Fibroblast of lung (primary cell): ENCODE data around the gene SERPINE2.

Experiments
- EZH2 ChIP-seq: IDR thresholded peaks from 2 replicates; pipeline ENCODE4 v1.5.1; 2012; ENCODE audit warnings: low read length, control low read depth, mild to moderate bottlenecking; ENCODE audit errors: missing control alignments
- TF ChIP-seq, protein P1 (sequence below), 2 donors: IDR thresholded peaks in 1 of 2; conservative IDR thresholded peaks in 1 of 2; 1 replicate in 1 of 2; 2 replicates in 1 of 2; pipeline ENCODE4 v1.5.1; 2011 to 2012; ENCODE audit warnings: low read length in 2 of 2, control low read depth in 1 of 2, inconsistent platforms in 1 of 2, low read depth in 1 of 2, mild to moderate bottlenecking in 1 of 2

DNA sequence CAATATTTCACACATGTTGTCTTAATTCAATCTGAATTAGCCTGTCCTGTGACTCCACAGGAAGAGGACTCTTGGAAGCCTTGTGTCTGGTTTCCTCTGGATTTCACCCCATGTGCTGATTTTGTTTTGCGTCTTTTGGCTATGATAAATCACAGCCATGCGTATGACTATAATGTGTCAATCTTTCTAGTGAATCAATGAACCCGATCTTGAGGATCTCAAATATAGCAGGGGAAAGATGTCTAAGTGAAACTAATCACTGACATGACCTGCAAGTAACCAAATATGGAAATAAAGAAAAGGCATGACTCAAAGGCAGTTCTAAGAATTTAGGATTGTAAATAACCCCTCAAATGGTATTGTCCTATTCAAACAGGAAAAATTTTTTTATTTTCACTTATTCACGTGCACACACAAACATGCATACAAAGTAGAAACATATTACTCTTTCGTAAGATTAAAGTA is 102.2 kb downstream of the SERPINE2 start:
- TF ChIP-seq, protein P1, sequence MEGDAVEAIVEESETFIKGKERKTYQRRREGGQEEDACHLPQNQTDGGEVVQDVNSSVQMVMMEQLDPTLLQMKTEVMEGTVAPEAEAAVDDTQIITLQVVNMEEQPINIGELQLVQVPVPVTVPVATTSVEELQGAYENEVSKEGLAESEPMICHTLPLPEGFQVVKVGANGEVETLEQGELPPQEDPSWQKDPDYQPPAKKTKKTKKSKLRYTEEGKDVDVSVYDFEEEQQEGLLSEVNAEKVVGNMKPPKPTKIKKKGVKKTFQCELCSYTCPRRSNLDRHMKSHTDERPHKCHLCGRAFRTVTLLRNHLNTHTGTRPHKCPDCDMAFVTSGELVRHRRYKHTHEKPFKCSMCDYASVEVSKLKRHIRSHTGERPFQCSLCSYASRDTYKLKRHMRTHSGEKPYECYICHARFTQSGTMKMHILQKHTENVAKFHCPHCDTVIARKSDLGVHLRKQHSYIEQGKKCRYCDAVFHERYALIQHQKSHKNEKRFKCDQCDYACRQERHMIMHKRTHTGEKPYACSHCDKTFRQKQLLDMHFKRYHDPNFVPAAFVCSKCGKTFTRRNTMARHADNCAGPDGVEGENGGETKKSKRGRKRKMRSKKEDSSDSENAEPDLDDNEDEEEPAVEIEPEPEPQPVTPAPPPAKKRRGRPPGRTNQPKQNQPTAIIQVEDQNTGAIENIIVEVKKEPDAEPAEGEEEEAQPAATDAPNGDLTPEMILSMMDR (conservative IDR thresholded peaks at IDR 0.05 in 1 of 2, IDR thresholded peaks at IDR 0.05 in 1 of 2; ENCODE audit: low read depth in 1 of 2, low read length in 2 of 2): no peak
- TF ChIP-seq EZH2: no peak
